Right atrium auricular region (tissue), 2 donors: ENCODE results near the gene PTPN9. TPM values are rescaled to one million over a fixed set of nuclear protein-coding genes. Genes with fewer than 3 reads are reported as not detected.
"Not testable (repeated sequence)": the region's sequence is repeated elsewhere in the genome, so short reads cannot be mapped to it uniquely, and the experiment has no call there.

Experiments
- DNase-seq: peaks from one replicate; pipeline ENCODE4 v3.0.0-alpha.2; 2019; ENCODE audit warnings: low spot score
- H3K27ac ChIP-seq, 2 donors: fragments of 200-600 bp; sonication (generic); 1 replicate in 1 of 2; 2 replicates in 1 of 2; pipeline ENCODE4 v1.5.1; 2016 to 2019
- H3K27me3 ChIP-seq, 2 donors: fragments of 200-600 bp; sonication (generic); one replicate each; pipeline versions ENCODE4 v1.5.1 to v1.6.0; 2017 to 2019
- H3K36me3 ChIP-seq: fragments of 200-600 bp; sonication (generic); one replicate; pipeline ENCODE4 v1.5.1; 2016
- H3K4me1 ChIP-seq, 2 donors: fragments of 200-600 bp; sonication (generic); one replicate each; pipeline versions ENCODE4 v1.5.1 to v1.6.0; 2017 to 2019
- H3K4me3 ChIP-seq, 2 donors: fragments of 200-600 bp; sonication (generic); 1 replicate in 1 of 2; 2 replicates in 1 of 2; pipeline ENCODE4 v1.5.1; 2017 to 2019; ENCODE audit warnings: mild to moderate bottlenecking in 1 of 2, moderate library complexity in 1 of 2
- H3K9me3 ChIP-seq, 2 donors: fragments of 200-600 bp; sonication (generic); one replicate each; pipeline ENCODE4 v1.5.1; 2019
- CTCF ChIP-seq, 2 donors: fragments of 200-600 bp; sonication (generic); IDR thresholded peaks; one replicate each; pipeline ENCODE4 v1.5.1; 2019; ENCODE audit warnings: antibody characterized with exemption in 2 of 2
- total RNA-seq, 2 donors: library from RNA; depleted of rRNA; stranded (reverse); fragments of >200 nt; gene quantifications; one replicate each; pipeline ENCODE4 v1.1.0, GENCODE V29; 2016

The PTPN9 gene
- total RNA-seq, 2 donors from 2014 or later = 9.6 to 9.9 TPM

DNA sequence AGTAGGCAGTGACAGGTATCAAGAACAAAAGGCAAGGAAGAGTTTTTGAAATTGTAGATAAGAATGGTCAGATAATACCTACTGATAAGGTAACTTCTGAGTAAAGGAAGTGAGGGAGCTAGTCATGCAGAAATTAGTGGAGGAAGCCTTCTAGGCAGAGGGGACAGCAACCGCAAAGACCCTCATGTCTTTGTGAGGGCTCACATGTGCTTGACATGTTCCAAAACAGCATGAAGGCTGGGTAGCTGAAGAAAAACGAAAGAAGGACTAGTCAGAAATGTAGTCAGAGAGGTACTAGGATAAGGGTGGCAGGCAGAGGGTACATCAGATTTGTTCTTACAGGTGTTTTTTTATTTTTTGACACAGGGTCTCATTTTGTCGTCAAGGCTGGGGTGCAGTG is 133.0 kb downstream of the PTPN9 start:
- H3K4me3 ChIP-seq = no peak overlapping the region
- no peak for TF ChIP-seq CTCF (IDR thresholded peaks at IDR 0.05)
- H3K36me3 ChIP-seq = no peaks in the 10 kb centered on the region
- H3K4me1 ChIP-seq = peaks cover 0 to 26% of the 10 kb centered on the region in 2 donors
- H3K27ac ChIP-seq = no peak overlapping the region
- no peaks in the 10 kb centered on the region for H3K27me3 ChIP-seq
- DNase-seq = no peak
- H3K9me3 ChIP-seq = no peaks in the 10 kb centered on the region

DNA sequence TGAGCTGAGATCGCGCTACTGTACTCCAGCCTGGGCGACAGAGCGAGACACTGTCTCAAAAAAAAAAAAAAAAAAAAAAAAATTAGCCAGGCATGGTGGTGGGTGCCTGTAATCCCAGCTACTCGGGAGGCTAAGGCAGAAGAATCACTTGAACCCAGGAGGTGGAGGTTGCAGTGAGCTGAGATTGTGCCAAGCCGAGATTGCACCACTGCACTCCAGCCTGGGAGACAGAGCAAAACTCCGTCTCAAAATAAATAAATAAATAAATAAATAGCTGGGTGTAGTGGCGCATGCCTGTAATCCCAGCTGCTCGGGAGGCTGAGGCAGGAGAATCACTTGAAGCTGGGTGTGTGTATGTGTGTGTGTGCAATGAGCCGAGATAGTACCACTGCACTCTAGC is 133.8 kb downstream of the PTPN9 start:
- not testable (repeated sequence) for H3K9me3 ChIP-seq, H3K27me3 ChIP-seq, DNase-seq, H3K4me3 ChIP-seq, H3K36me3 ChIP-seq, H3K27ac ChIP-seq
- peaks cover 0 to 25% of the 10 kb centered on the region in 2 donors for H3K4me1 ChIP-seq

DNA sequence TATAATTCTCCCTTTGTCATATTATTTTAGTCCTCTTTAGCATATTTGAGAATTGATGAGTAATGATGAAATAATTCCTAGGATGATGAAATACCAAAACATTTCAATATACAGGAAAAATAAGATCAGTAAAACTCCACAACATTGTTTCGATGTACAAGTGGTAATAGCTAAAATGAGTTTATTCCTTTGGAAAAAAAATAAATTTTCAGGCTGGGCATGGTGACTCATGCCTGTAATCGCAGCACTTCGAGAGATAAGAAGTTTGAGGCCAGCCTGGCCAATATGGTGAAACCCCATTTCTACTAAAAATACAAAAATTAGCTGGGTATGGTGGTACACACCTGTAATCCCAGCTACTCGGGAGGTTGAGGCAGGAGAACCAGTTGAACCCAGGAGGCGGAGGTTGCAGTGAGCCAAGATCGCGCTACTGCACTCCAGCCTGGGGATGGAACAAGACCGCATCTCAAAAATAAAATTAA is 135.1 kb downstream of the PTPN9 start:
- not testable (repeated sequence) for H3K9me3 ChIP-seq, H3K4me3 ChIP-seq, H3K27ac ChIP-seq, H3K36me3 ChIP-seq, H3K27me3 ChIP-seq, DNase-seq
- peaks cover 0 to 12% of the 10 kb centered on the region in 2 donors for H3K4me1 ChIP-seq

- H3K4me1 ChIP-seq = peaks cover 0 to 7% of the 10 kb centered on the region in 2 donors
- TF ChIP-seq CTCF (IDR thresholded peaks at IDR 0.05) = no peak
- H3K27ac ChIP-seq = no peak overlapping the region
- no peak for DNase-seq
- H3K4me3 ChIP-seq = no peak overlapping the region
- no peaks in the 10 kb centered on the region for H3K27me3 ChIP-seq
- H3K9me3 ChIP-seq = no peaks in the 10 kb centered on the region
- H3K36me3 ChIP-seq = peaks cover 8% of the 10 kb centered on the region
Observed at GRCh38 chr15:75437721-75438120, 141.4 kb downstream of the PTPN9 start.

DNA sequence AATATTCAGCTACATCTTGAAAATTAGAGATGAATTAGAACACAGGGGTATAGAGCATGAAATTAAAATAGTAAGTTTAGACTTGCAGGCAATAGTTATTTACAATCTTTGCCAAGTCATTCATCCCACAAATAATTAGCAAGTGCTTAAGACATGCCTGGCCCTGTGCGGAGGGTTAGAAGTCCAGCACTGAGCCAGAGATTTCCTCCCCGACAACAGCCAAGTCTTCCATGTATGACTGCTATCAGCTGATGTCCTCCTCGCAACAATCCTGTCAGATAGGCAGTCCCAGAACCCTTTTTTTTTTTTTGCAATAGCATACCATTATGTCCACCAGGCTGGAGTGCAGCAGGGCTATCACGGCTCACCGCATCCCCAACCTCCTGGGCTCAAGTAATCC is 142.2 kb downstream of the PTPN9 start:
- no peaks in the 10 kb centered on the region for H3K27me3 ChIP-seq
- H3K4me1 ChIP-seq = peaks cover 0 to 12% of the 10 kb centered on the region in 2 donors
- H3K9me3 ChIP-seq = no peaks in the 10 kb centered on the region
- peaks cover 8% of the 10 kb centered on the region for H3K36me3 ChIP-seq
- DNase-seq = no peak
- H3K27ac ChIP-seq = no peak overlapping the region
- TF ChIP-seq CTCF (IDR thresholded peaks at IDR 0.05) = no peak
- no peak overlapping the region for H3K4me3 ChIP-seq

DNA sequence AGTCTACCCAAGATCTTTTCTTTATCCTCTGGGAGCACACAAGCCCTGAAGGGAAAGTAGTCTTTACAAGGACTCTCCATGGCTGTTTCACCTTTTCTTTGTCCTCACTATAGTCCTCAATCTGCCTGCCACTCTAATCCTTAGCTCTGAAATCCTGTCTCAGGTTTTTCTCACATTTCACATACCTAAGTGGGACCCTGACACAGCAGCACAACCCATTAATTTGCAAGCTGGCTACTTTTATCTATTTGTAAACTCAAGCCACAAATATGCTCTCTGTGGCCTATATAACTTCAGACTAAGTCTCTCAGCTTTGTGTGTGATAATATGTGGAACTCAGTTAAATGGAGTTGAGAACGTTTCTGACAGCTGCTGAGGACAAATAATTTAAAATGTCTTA is 147.4 kb downstream of the PTPN9 start:
- TF ChIP-seq CTCF (IDR thresholded peaks at IDR 0.05) = no peak
- DNase-seq = no peak
- peaks cover 27% of the 10 kb centered on the region for H3K36me3 ChIP-seq

GRCh38 chr15:75431270-75431669 is 147.8 kb downstream of the PTPN9 start:
- no peak overlapping the region for H3K4me3 ChIP-seq
- no peak for DNase-seq
- no peaks in the 10 kb centered on the region for H3K9me3 ChIP-seq
- peaks cover 30% of the 10 kb centered on the region for H3K36me3 ChIP-seq
- no peaks in the 10 kb centered on the region for H3K27me3 ChIP-seq
- H3K4me1 ChIP-seq = peaks cover 0 to 18% of the 10 kb centered on the region in 2 donors
- TF ChIP-seq CTCF (IDR thresholded peaks at IDR 0.05) = no peak
- no peak overlapping the region for H3K27ac ChIP-seq

More for the DNA sequence above, 147.4 kb downstream of the PTPN9 start:
- Histone ChIP-seq H3K4me1 (peaks cover 0 to 18% of the 10 kb centered on the region in 2 donors), H3K4me3 (no peak overlapping the region), H3K27ac (no peak overlapping the region), H3K9me3 (no peaks in the 10 kb centered on the region), H3K27me3 (no peaks in the 10 kb centered on the region)
